ENCODE results near the gene FUS.
"Not testable (repeated sequence)": the region's sequence is repeated elsewhere in the genome, so short reads cannot be mapped to it uniquely, and the experiment has no call there.

FUS gene

GRCh38 chr16:31187808-31188189, 7.9 kb downstream of the FUS start:
- no peak for DNase-seq

GRCh38 chr16:31188450-31189411, 8.8 kb downstream of the FUS start:
- DNase-seq, result no peak

- no peak for DNase-seq
Measured at GRCh38 chr16:31189412-31189778, 9.5 kb downstream of the FUS start.

DNA sequence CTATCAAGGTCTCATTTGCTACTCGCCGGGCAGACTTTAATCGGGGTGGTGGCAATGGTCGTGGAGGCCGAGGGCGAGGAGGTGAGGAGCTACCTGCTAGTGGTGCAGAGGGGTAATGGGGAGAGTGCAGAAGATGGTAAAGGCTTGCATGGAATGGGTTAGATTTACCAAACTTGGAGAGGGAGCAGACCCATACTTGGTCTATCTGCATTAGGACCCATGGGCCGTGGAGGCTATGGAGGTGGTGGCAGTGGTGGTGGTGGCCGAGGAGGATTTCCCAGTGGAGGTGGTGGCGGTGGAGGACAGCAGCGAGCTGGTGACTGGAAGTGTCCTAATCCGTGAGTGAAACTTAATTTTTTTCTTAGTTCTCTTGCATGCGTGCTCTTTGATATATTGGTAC, 10.1 kb downstream of the FUS start:
- no peak for DNase-seq

DNA sequence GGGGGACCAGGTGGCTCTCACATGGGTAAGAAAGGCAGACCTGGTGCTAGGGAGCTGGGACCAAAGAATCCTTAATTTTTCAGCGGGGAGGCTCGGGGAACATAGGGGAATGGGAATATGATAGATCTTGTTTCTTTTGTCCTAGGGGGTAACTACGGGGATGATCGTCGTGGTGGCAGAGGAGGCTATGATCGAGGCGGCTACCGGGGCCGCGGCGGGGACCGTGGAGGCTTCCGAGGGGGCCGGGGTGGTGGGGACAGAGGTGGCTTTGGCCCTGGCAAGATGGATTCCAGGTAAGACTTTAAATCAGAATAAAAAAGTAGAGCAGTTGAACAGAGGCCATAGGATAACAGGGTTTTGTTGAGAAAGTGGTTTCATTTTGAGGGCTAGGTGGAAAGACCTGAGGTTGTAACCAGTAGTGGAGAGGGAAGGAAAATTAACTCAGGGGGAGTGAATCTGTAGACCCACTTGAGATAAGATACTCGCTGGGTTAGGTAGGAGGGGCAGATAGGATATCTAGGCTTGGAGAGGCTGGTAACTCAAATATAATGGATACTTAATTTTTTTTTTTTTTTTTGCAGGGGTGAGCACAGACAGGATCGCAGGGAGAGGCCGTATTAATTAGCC, 11.0 kb downstream of the FUS start:
- DNase-seq, result no peak

DNA sequence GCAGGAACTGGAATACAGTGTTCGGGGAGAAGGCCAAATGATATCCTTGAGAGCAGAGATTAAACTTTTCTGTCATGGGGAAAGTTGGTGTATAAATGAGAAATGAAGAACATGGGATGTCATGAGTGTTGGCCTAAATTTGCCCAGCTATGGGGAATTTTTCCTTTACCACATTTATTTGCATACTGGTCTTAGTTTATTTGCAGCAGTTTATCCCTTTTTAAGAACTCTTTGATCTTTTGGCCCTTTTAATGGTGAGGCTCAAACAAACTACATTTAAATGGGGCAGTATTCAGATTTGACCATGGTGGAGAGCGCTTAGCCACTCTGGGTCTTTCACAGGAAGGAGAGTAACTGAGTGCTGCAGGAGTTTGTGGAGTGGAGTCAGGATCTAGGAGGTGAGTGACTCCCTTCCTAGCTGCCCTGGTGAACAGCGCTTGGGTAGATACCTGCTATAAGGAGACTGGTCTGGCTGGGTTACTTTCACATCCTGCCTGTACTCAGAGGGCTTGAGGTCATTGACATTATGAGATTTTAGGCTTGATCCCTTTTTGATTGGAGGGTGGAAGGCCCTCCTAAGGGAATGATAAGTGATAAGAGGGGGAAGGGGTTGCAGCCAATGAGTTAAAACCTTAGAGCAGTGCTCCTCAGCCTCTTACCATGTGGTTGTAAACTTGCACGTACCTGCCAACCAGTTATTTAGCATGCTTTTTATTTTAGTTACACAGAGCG, 11.9 kb downstream of the FUS start:
- no peak for DNase-seq

DNA sequence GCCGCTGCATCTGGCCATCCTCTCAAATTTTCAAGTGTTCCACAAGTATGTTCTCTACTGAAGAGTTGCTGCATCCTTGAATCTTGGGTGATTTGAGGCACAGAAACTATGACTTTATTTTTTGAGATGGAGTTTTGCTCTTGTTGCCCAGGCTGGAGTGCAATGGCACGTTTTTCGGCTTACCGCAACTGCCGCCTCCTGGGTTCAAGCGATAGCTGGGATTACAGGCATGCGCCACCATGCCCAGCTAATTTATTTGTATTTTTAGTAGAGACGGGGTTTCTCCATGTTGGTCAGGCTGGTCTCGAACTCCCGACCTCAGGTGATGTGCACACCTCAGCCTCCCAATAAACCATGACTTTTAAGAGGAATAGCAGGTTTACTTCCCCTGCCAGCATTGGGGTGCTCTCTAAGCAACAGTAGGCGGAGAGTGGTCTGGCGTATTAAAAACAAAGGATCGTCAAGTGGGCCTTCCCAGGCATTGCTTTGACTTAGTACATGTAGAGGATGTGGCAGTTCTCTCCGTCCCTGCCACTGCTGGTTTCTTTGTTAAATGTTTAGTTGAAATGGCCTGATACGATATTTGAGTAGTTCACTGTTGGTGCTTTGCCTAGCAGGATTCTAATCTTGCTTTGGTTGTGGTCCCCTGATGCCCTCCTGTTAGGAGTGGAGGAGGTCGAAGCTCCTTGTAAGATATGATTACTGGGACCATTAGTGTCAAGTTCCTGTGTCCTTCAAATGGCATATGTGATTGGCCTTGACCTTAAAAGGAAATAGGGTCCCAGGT, 13.1 kb downstream of the FUS start:
- no peak for DNase-seq

DNA sequence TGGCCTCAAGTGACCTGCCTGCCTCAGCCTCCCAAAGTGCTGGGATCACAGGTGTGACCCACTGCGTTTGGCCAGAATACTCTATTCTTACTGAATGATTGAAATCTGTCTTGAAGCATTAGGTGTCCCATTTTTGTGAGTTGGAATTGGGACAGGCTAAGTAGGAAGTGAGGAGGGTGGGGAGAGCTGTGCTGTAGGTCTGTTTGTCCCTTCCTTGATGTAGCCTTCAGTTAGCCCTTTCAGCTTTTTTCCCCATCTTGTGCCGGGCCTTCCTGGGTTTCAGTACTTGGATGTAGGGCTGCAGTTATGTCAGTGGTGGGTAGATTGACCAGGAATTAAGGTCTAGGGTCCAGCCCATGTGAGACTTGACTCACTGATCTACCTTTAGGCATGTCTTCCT, 13.9 kb downstream of the FUS start:
- DNase-seq, result no peak

DNA sequence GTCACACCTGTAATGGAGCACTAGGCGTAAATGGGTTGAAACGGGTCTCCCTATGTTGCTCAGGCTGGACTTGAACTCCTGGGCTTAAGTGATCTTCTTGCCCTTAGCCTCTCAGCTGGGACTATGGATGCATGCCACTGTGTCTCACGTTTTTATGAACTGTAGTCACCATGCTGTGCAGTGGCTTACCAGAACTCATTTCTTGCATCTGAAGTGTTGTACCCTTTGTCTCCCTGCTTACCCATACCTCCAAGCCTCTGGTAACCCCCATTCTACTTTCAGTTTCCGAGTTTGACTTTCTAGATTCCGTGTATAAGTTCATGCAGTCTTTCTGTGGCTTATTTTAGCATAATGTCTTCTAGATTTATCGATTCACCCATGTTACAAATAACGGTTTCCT, 15.0 kb downstream of the FUS start:
- DNase-seq, result no peak

- DNase-seq, result not testable (repeated sequence)
Measured at GRCh38 chr16:31195861-31196260, 15.9 kb downstream of the FUS start.

DNA sequence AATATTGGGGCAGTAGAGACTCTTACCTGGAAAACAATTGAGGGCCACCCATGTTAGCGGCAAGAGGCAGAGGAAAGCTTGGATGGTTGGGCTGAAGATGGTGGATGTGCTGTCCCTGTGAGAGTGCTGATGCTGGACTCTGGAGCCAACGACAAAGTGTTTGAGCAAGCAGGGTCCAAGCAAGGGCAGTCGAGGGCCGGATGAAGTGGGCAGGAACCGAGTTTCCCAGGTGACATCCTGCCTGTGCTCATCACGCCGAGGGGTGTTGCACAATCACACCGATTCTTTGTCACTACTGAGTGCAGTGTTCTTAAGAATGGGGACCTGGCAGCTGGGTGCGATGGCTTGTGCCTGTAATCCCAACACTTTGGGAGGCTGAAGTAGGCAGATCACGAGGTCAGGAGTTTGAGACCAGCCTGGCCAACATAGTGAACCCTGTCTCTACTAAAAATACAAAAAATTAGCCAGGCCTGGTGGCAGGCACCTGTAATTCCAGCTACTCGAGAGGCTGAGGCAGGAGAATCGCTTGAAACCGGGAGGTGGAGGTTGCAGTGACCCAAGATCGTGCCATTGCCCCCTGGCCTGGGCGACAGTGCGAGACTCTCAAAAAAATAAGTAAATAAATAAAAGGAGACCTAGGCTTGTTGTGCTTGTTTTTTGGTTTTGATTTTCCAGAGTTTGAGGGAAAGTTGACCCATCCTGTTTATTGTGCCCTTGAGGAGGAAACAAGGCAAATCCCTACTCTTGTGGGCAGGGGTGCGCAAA, 16.6 kb downstream of the FUS start:
- no peak for DNase-seq

- no peak for DNase-seq
Measured at GRCh38 chr16:31198207-31198882, 18.4 kb downstream of the FUS start.

- no peak for DNase-seq
Measured at GRCh38 chr16:31199430-31200041, 19.6 kb downstream of the FUS start.

GRCh38 chr16:31200111-31200510, 20.2 kb downstream of the FUS start:
- DNase-seq, result not testable (repeated sequence)

- peak; percentile 50 for DNase-seq
Measured at GRCh38 chr16:31200821-31201568, 21.1 kb downstream of the FUS start.

DNA sequence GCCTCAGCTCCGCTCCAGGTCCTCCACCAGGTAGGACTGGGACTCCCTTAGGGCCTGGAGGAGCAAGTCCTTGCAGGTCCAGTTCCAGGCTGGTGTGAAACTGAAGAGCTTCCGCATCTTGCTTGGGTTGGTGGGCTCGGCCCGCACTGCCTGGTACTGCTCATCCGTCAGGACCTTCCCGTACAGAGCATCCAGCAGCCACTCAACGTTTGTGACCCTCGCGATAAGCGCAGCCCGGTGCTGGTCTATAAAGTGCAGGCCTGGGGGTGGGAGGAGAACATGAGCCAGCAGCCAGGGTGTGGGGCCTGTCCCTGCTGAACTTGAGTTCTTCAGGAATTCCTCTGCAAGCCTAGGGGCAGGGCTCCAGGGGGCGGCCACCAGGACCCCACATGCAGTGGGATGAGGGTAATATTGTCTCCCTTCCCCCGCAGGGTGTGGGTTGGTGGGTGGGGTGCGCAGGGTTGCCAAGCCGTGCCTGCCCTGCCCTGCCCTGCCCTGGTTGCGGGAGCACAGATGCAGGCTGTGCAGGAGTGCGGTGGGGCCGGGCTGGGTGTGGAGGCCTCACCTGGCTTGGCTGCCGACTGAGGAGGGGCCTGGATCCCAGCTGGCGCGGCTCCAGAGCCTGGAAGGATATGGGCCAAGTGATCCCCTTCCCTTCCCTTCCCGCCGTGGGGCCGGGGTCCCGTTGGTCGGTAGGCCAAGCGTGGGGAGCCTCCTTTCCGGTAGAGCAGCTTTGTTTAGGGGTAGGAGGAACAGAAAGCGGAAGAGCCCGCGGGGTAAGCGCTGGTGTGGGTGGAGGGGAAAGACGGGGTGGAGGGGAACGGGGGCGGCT, 21.9 kb downstream of the FUS start:
- no peak for DNase-seq

GRCh38 chr16:31202414-31203375, 22.8 kb downstream of the FUS start, which contains the start of gene PYCARD:
PYCARD (minus strand) TSS chr16:31202760; CDS start chr16:31202690, 70 bp downstream.
- no peak for DNase-seq

All from KG1 (cell line).